Measurements from ENCODE around the gene LINGO3.

DNA sequence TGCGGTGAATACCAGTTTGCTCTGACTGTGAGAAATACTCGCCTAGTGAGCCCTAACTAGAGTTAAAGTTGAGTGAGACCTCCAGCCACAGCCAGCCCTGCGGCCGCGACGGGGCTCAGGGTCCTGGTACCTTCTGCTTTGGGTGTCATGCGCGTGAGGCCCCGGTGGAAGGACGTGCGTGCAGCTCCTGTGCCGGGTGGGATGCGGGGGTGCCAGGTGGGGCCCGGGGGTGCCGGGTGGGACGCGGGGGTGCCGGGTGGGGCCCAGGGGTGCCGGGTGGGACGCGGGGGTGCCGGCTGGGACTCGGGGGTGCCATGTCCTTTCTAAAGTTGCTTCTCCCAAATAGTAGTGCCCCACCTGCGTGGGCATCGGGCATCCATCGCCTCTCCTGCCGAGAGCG is 43.6 kb upstream of the LINGO3 start:
- no peak for TF ChIP-seq YY1 (tag by site-specific recombination; IDR thresholded peaks at IDR 0.05)
- TF ChIP-seq, protein P1, sequence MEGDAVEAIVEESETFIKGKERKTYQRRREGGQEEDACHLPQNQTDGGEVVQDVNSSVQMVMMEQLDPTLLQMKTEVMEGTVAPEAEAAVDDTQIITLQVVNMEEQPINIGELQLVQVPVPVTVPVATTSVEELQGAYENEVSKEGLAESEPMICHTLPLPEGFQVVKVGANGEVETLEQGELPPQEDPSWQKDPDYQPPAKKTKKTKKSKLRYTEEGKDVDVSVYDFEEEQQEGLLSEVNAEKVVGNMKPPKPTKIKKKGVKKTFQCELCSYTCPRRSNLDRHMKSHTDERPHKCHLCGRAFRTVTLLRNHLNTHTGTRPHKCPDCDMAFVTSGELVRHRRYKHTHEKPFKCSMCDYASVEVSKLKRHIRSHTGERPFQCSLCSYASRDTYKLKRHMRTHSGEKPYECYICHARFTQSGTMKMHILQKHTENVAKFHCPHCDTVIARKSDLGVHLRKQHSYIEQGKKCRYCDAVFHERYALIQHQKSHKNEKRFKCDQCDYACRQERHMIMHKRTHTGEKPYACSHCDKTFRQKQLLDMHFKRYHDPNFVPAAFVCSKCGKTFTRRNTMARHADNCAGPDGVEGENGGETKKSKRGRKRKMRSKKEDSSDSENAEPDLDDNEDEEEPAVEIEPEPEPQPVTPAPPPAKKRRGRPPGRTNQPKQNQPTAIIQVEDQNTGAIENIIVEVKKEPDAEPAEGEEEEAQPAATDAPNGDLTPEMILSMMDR (tag by site-specific recombination; IDR thresholded peaks at IDR 0.05) = no peak
- TF ChIP-seq, protein P2, sequence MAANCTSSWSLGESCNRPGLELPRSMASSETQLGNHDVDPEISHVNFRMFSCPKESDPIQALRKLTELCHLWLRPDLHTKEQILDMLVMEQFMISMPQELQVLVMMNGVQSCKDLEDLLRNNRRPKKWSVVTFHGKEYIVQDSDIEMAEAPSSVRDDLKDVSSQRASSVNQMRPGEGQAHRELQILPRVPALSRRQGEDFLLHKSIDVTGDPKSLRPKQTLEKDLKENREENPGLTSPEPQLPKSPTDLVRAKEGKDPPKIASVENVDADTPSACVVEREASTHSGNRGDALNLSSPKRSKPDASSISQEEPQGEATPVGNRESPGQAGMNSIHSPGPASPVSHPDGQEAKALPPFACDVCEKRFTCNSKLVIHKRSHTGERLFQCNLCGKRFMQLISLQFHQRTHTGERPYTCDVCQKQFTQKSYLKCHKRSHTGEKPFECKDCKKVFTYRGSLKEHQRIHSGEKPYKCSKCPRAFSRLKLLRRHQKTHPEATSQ (tag by site-specific recombination; IDR thresholded peaks at IDR 0.05) = no peak
- no peak for TF ChIP-seq SP2 (tag by site-specific recombination; IDR thresholded peaks at IDR 0.05)
- TF ChIP-seq, protein P3, sequence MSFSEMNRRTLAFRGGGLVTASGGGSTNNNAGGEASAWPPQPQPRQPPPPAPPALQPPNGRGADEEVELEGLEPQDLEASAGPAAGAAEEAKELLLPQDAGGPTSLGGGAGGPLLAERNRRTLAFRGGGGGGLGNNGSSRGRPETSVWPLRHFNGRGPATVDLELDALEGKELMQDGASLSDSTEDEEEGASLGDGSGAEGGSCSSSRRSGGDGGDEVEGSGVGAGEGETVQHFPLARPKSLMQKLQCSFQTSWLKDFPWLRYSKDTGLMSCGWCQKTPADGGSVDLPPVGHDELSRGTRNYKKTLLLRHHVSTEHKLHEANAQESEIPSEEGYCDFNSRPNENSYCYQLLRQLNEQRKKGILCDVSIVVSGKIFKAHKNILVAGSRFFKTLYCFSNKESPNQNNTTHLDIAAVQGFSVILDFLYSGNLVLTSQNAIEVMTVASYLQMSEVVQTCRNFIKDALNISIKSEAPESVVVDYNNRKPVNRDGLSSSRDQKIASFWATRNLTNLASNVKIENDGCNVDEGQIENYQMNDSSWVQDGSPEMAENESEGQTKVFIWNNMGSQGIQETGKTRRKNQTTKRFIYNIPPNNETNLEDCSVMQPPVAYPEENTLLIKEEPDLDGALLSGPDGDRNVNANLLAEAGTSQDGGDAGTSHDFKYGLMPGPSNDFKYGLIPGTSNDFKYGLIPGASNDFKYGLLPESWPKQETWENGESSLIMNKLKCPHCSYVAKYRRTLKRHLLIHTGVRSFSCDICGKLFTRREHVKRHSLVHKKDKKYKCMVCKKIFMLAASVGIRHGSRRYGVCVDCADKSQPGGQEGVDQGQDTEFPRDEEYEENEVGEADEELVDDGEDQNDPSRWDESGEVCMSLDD (tag by site-specific recombination; IDR thresholded peaks at IDR 0.05) = no peak
- TF ChIP-seq ZBTB17 (tag by site-specific recombination; IDR thresholded peaks at IDR 0.05) = no peak
- no peak for TF ChIP-seq ZNF530 (tag by site-specific recombination; IDR thresholded peaks at IDR 0.05; ENCODE audit: low read depth)
- no peak for TF ChIP-seq ZNF701 (tag by site-specific recombination; IDR thresholded peaks at IDR 0.05)
- no peak for TF ChIP-seq BCL11A (tag by site-specific recombination; IDR thresholded peaks at IDR 0.05; ENCODE audit: low read depth)
- no peak for TF ChIP-seq ZEB2 (tag by site-specific recombination; IDR thresholded peaks at IDR 0.05)
